ENCODE data around the gene ANXA2.

ANXA2 gene

GRCh38 chr15:60396958-60397771 lies 621 bp downstream of the ANXA2 start:
- peaks cover 10% of the 10 kb centered on the region for H3K4me1 ChIP-seq (ENCODE audit: low read length)
- peak overlapping the region; percentile 49; the same call in 1 of the 2 replicates for H2AFZ ChIP-seq (ENCODE audit: low read depth, low read length)
- TF ChIP-seq CTCF (IDR thresholded peaks at IDR 0.05; ENCODE audit: low read depth, low read length), result no peak
- TF ChIP-seq EZH2phosphoT487 (IDR thresholded peaks at IDR 0.05; ENCODE audit: low read depth), result no peak

GRCh38 chr15:60396560-60396957 lies 1.2 kb downstream of the ANXA2 start:
- H3K79me2 ChIP-seq (ENCODE audit: low read length), result peaks cover 44% of the 10 kb centered on the region
- H3K36me3 ChIP-seq (replicated peaks; ENCODE audit: low read depth, low read length), result peaks cover 34% of the 10 kb centered on the region
- H3K9me3 ChIP-seq (ENCODE audit: insufficient read depth, low read length), result no peaks in the 10 kb centered on the region
- TF ChIP-seq CTCF (IDR thresholded peaks at IDR 0.05; ENCODE audit: low read depth, low read length) (no peak), EZH2phosphoT487 (IDR thresholded peaks at IDR 0.05; ENCODE audit: low read depth) (no peak)
- no peak overlapping the region for H3K27ac ChIP-seq (ENCODE audit: low read length)
- peak overlapping the region; percentile 89 for H3K4me2 ChIP-seq (ENCODE audit: low read length)
- peaks cover 25% of the 10 kb centered on the region for H4K20me1 ChIP-seq (ENCODE audit: insufficient read depth, low read length)
- peaks cover 10% of the 10 kb centered on the region for H3K4me1 ChIP-seq (ENCODE audit: low read length)
- H3K4me3 ChIP-seq (ENCODE audit: low read length), result peak overlapping the region; percentile 82
- peak overlapping the region; percentile 95 for H3K9ac ChIP-seq (ENCODE audit: low read length)
- no peaks in the 10 kb centered on the region for H3K27me3 ChIP-seq (ENCODE audit: low read depth, low read length)
- H2AFZ ChIP-seq (ENCODE audit: low read depth, low read length), result no peak overlapping the region

More at GRCh38 chr15:60396958-60397771, 621 bp downstream of the ANXA2 start:
- H4K20me1 ChIP-seq (ENCODE audit: insufficient read depth, low read length), result peaks cover 25% of the 10 kb centered on the region
- H3K79me2 ChIP-seq (ENCODE audit: low read length), result peaks cover 40% of the 10 kb centered on the region
- H3K27ac ChIP-seq (ENCODE audit: low read length), result peak overlapping the region; percentile 55
- no peaks in the 10 kb centered on the region for H3K9me3 ChIP-seq (ENCODE audit: insufficient read depth, low read length)
- peak overlapping the region; percentile 89 for H3K4me2 ChIP-seq (ENCODE audit: low read length)
- H3K36me3 ChIP-seq (replicated peaks; ENCODE audit: low read depth, low read length), result peaks cover 32% of the 10 kb centered on the region
- H3K27me3 ChIP-seq (ENCODE audit: low read depth, low read length), result no peaks in the 10 kb centered on the region
- H3K4me3 ChIP-seq (ENCODE audit: low read length), result peak overlapping the region; percentile 82
- H3K9ac ChIP-seq (ENCODE audit: low read length), result peak overlapping the region; percentile 95

GRCh38 chr15:60396100-60396499 lies 1.7 kb downstream of the ANXA2 start:
- Histone ChIP-seq H3K4me2 (ENCODE audit: low read length) (peak overlapping the region; percentile 89), H3K27me3 (ENCODE audit: low read depth, low read length) (no peaks in the 10 kb centered on the region), H2AFZ (ENCODE audit: low read depth, low read length) (no peak overlapping the region), H3K4me3 (ENCODE audit: low read length) (peak overlapping the region; percentile 82; the same call in 1 of the 2 replicates), H4K20me1 (ENCODE audit: insufficient read depth, low read length) (peaks cover 28% of the 10 kb centered on the region), H3K36me3 (replicated peaks; ENCODE audit: low read depth, low read length) (peaks cover 39% of the 10 kb centered on the region), H3K4me1 (ENCODE audit: low read length) (peaks cover 10% of the 10 kb centered on the region), H3K9ac (ENCODE audit: low read length) (no peak overlapping the region), H3K9me3 (ENCODE audit: insufficient read depth, low read length) (no peaks in the 10 kb centered on the region), H3K79me2 (ENCODE audit: low read length) (peaks cover 49% of the 10 kb centered on the region), H3K27ac (ENCODE audit: low read length) (no peak overlapping the region)
- TF ChIP-seq EZH2phosphoT487 (IDR thresholded peaks at IDR 0.05; ENCODE audit: low read depth) (no peak), CTCF (IDR thresholded peaks at IDR 0.05; ENCODE audit: low read depth, low read length) (no peak)

GRCh38 chr15:60395276-60396011 lies 2.3 kb downstream of the ANXA2 start:
- peaks cover 40% of the 10 kb centered on the region for H3K36me3 ChIP-seq (replicated peaks; ENCODE audit: low read depth, low read length)
- H3K9me3 ChIP-seq (ENCODE audit: insufficient read depth, low read length), result no peaks in the 10 kb centered on the region
- no peak overlapping the region for H3K4me2 ChIP-seq (ENCODE audit: low read length)
- TF ChIP-seq EZH2phosphoT487 (IDR thresholded peaks at IDR 0.05; ENCODE audit: low read depth), result no peak
- TF ChIP-seq CTCF (IDR thresholded peaks at IDR 0.05; ENCODE audit: low read depth, low read length), result no peak
- no peak overlapping the region for H2AFZ ChIP-seq (ENCODE audit: low read depth, low read length)
- peaks cover 34% of the 10 kb centered on the region for H4K20me1 ChIP-seq (ENCODE audit: insufficient read depth, low read length)
- peaks cover 10% of the 10 kb centered on the region for H3K4me1 ChIP-seq (ENCODE audit: low read length)
- H3K9ac ChIP-seq (ENCODE audit: low read length), result no peak overlapping the region
- H3K4me3 ChIP-seq (ENCODE audit: low read length), result no peak overlapping the region
- peaks cover 56% of the 10 kb centered on the region for H3K79me2 ChIP-seq (ENCODE audit: low read length)
- H3K27me3 ChIP-seq (ENCODE audit: low read depth, low read length), result no peaks in the 10 kb centered on the region
- no peak overlapping the region for H3K27ac ChIP-seq (ENCODE audit: low read length)

Measured in OCI-LY3 (cell line).